Measurements from ENCODE around the gene ATP2B3. TPM values are rescaled to one million over a fixed set of nuclear protein-coding genes. Genes with fewer than 3 reads are reported as not detected.

ATP2B3 gene
- total RNA-seq, 1 experiment from 2014 or later: 0.21 TPM

GRCh38 chrX:153504445-153505016, 12.9 kb upstream of the ATP2B3 start:
- Histone ChIP-seq H3K9me3 (ENCODE audit: control insufficient read depth, insufficient read depth, low read depth, low read length) (no peaks in the 10 kb centered on the region), H3K4me3 (ENCODE audit: low read depth in 2 of 2, low read length in 2 of 2) (no peak overlapping the region), H3K27ac (ENCODE audit: low read length) (no peak overlapping the region), H3K27me3 (ENCODE audit: control insufficient read depth, insufficient read depth, low read length) (no peaks in the 10 kb centered on the region), H3K36me3 (ENCODE audit: control insufficient read depth, insufficient read depth, low read length) (no peaks in the 10 kb centered on the region), H3K4me1 (ENCODE audit: control insufficient read depth, insufficient read depth, low read length) (no peaks in the 10 kb centered on the region)
- POLR2A ChIA-PET: no interaction called here
- no peak for TF ChIP-seq POLR2AphosphoS5 (IDR thresholded peaks at IDR 0.05; ENCODE audit: low read depth, low read length)
- TF ChIP-seq, protein P1, sequence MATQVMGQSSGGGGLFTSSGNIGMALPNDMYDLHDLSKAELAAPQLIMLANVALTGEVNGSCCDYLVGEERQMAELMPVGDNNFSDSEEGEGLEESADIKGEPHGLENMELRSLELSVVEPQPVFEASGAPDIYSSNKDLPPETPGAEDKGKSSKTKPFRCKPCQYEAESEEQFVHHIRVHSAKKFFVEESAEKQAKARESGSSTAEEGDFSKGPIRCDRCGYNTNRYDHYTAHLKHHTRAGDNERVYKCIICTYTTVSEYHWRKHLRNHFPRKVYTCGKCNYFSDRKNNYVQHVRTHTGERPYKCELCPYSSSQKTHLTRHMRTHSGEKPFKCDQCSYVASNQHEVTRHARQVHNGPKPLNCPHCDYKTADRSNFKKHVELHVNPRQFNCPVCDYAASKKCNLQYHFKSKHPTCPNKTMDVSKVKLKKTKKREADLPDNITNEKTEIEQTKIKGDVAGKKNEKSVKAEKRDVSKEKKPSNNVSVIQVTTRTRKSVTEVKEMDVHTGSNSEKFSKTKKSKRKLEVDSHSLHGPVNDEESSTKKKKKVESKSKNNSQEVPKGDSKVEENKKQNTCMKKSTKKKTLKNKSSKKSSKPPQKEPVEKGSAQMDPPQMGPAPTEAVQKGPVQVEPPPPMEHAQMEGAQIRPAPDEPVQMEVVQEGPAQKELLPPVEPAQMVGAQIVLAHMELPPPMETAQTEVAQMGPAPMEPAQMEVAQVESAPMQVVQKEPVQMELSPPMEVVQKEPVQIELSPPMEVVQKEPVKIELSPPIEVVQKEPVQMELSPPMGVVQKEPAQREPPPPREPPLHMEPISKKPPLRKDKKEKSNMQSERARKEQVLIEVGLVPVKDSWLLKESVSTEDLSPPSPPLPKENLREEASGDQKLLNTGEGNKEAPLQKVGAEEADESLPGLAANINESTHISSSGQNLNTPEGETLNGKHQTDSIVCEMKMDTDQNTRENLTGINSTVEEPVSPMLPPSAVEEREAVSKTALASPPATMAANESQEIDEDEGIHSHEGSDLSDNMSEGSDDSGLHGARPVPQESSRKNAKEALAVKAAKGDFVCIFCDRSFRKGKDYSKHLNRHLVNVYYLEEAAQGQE (IDR thresholded peaks at IDR 0.05; ENCODE audit: insufficient read depth in 1 of 2, low read depth in 2 of 2, low read length in 1 of 2): no peak
- no peak for TF ChIP-seq SIN3A (IDR thresholded peaks at IDR 0.05; ENCODE audit: borderline replicate concordance, insufficient read depth, low read depth, low read length)
- TF ChIP-seq TCF7L2 (IDR thresholded peaks at IDR 0.05; ENCODE audit: low read depth, low read length): no peak
- no peak for TF ChIP-seq CTCF (IDR thresholded peaks at IDR 0.05)
- BruUV-seq (replicated peaks): no TSS peak
- intact Hi-C loops (cut with micrococcal nuclease; ENCODE audit: unreplicated experiment): loop anchor here (5.0 kb wide), 1 partner anchor 472 kb away; no protein-coding TSS in a partner anchor
- in situ Hi-C loops (cut with HindIII; ENCODE audit: low pct_unique_long_range_greater_than_20kb, low sequenced_read_pairs): no loop called here
- ATAC-seq (no peak), DNase-seq (ENCODE audit: low read depth, low spot score) (no peak)
- CTCF ChIA-PET: interaction anchor here (3.2 kb wide), 1 partner anchor 44 kb away, joined by 14 read pairs; no protein-coding TSS in a partner anchor

DNA sequence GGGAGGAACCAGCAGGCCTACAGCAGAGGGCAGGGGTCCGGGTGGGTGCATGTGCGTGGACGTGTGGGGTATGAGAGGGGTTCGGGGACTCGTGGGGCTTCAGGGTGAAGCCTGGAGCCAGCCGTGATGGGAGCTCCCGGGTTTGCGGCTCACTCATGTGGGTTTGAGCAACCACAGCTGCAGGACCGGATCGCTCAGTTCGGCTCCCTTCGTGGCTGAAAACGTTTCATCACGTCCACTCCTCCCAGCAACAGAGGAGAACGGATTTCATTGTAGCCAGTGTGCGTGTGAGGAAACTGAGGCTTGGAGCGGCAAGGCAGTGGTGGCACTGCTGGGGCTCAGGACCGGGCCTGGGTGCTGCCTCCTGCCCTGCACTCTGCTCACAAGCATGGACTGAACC, 12.1 kb upstream of the ATP2B3 start:
- Histone ChIP-seq H3K4me3 (ENCODE audit: low read depth in 2 of 2, low read length in 2 of 2) (no peak overlapping the region), H3K27ac (ENCODE audit: low read length) (no peak overlapping the region), H3K9me3 (ENCODE audit: control insufficient read depth, insufficient read depth, low read depth, low read length) (no peaks in the 10 kb centered on the region), H3K4me1 (ENCODE audit: control insufficient read depth, insufficient read depth, low read length) (no peaks in the 10 kb centered on the region), H3K36me3 (ENCODE audit: control insufficient read depth, insufficient read depth, low read length) (no peaks in the 10 kb centered on the region), H3K27me3 (ENCODE audit: control insufficient read depth, insufficient read depth, low read length) (no peaks in the 10 kb centered on the region)
- DNase-seq (ENCODE audit: low read depth, low spot score) (no peak), ATAC-seq (no peak)
- TF ChIP-seq CTCF (IDR thresholded peaks at IDR 0.05) (no peak), POLR2AphosphoS5 (IDR thresholded peaks at IDR 0.05; ENCODE audit: low read depth, low read length) (no peak), SIN3A (IDR thresholded peaks at IDR 0.05; ENCODE audit: borderline replicate concordance, insufficient read depth, low read depth, low read length) (no peak), TCF7L2 (IDR thresholded peaks at IDR 0.05; ENCODE audit: low read depth, low read length) (no peak)
- TF ChIP-seq, protein P1 (IDR thresholded peaks at IDR 0.05; ENCODE audit: insufficient read depth in 1 of 2, low read depth in 2 of 2, low read length in 1 of 2): no peak
- CTCF ChIA-PET: interaction anchor here (1.2 to 3.2 kb wide), 2 partner anchors 35 to 45 kb away, joined by 4 to 14 read pairs; partner anchors contain the start of gene HAUS7
- intact Hi-C loops (cut with micrococcal nuclease; ENCODE audit: unreplicated experiment) (loop anchor here (5.0 kb wide), 1 partner anchor 473 kb away; no protein-coding TSS in a partner anchor), in situ Hi-C loops (cut with HindIII; ENCODE audit: low pct_unique_long_range_greater_than_20kb, low sequenced_read_pairs) (no loop called here)
- no TSS peak for BruUV-seq (replicated peaks)
- POLR2A ChIA-PET: no interaction called here

Measured in Panc1 (cell line).